ENCODE measurements around the gene MUC4.

GRCh38 chr3:195771646-195772300 is 40.0 kb downstream of the MUC4 start:
- TF ChIP-seq, protein P1, sequence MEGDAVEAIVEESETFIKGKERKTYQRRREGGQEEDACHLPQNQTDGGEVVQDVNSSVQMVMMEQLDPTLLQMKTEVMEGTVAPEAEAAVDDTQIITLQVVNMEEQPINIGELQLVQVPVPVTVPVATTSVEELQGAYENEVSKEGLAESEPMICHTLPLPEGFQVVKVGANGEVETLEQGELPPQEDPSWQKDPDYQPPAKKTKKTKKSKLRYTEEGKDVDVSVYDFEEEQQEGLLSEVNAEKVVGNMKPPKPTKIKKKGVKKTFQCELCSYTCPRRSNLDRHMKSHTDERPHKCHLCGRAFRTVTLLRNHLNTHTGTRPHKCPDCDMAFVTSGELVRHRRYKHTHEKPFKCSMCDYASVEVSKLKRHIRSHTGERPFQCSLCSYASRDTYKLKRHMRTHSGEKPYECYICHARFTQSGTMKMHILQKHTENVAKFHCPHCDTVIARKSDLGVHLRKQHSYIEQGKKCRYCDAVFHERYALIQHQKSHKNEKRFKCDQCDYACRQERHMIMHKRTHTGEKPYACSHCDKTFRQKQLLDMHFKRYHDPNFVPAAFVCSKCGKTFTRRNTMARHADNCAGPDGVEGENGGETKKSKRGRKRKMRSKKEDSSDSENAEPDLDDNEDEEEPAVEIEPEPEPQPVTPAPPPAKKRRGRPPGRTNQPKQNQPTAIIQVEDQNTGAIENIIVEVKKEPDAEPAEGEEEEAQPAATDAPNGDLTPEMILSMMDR (IDR thresholded peaks at IDR 0.05 in 4 of 5, conservative IDR thresholded peaks at IDR 0.05 in 1 of 5), result no peak
- no peak for TF ChIP-seq POLR2A (IDR thresholded peaks at IDR 0.05)

All from gastrocnemius medialis (tissue), 4 donors.